Endothelial cell of umbilical vein (primary cell): ENCODE results near the gene LRCH1. TPM values are rescaled to one million over a fixed set of nuclear protein-coding genes. Genes with fewer than 3 reads are reported as not detected.

ENCODE experiments used
- BruUV-seq: library from RNA; stranded (reverse); fragments of 400-500 nt; replicated peaks from 2 replicates; lab custom pipeline; 2021; lab: Mats Ljungman, UMichigan
- CTCF ChIA-PET: fragments of 300-600, 350-600 bp; sonication (Branson Sonifier 250); formaldehyde crosslinking; loops from one replicate; lab custom pipeline; 2021; ENCODE audit warnings: antibody characterized with exemption, inconsistent platforms; lab: Charles Lee
- POLR2A ChIA-PET: fragments of 300-600, 350-600 bp; sonication (Branson Sonifier 250); formaldehyde crosslinking; loops from one replicate; lab custom pipeline; 2021; ENCODE audit warnings: antibody characterized with exemption, inconsistent platforms; lab: Charles Lee
- DNase-seq: peaks from one replicate; pipeline ENCODE4 v3.0.0-alpha.2; 2011; ENCODE audit warnings: low read depth, low spot score
- FAIRE-seq: peaks from 2 replicates; lab custom pipeline; 2011; peaks lifted over from hg19 to GRCh38; lab: Jason Lieb, UNC
- H2AFZ ChIP-seq: 2 replicates; pipeline ENCODE4 v1.6.0; 2012; ENCODE audit warnings: low read depth, low read length, control low read depth, inconsistent platforms
- H3K27ac ChIP-seq: 2 replicates; pipeline ENCODE4 v1.5.1; 2011; ENCODE audit warnings: low read depth, mild to moderate bottlenecking, control low read depth, low read length, moderate library complexity; ENCODE audit not compliant: insufficient read depth
- H3K27me3 ChIP-seq, 2 experiments: 2 replicates each; pipeline versions ENCODE4 v1.6.0 to v1.6.1; 2011; ENCODE audit warnings: low read length in 2 of 2, mixed read lengths in 1 of 2; ENCODE audit not compliant: control insufficient read depth in 2 of 2, insufficient read depth in 2 of 2
- H3K36me3 ChIP-seq, 2 experiments: 2 replicates in 1 of 2; 3 replicates in 1 of 2; pipeline ENCODE4 v1.5.1; 2011; ENCODE audit warnings: low read length in 2 of 2, mild to moderate bottlenecking in 1 of 2, moderate library complexity in 1 of 2; ENCODE audit not compliant: control insufficient read depth in 2 of 2, insufficient read depth in 2 of 2; ENCODE audit errors: extremely low read depth in 1 of 2
- H3K4me1 ChIP-seq: 3 replicates; pipeline ENCODE4 v1.5.1; 2011; ENCODE audit warnings: mild to moderate bottlenecking, low read length; ENCODE audit not compliant: control insufficient read depth, insufficient read depth; ENCODE audit errors: extremely low read depth
- H3K4me2 ChIP-seq: 2 replicates; pipeline ENCODE4 v1.6.1; 2011; ENCODE audit warnings: low read length, control low read depth, mixed read lengths; ENCODE audit not compliant: insufficient read depth
- H3K4me3 ChIP-seq, 3 experiments: fragments of 200-600 bp in 1 of 3; sonication (generic), shearing (Covaris generic) in 1 of 3; replicated peaks in 1 of 3; 2 replicates each; pipeline ENCODE4 v1.5.1; 2011 to 2016; ENCODE audit warnings: control low read depth in 3 of 3, low read length in 3 of 3, mild to moderate bottlenecking in 2 of 3, inconsistent platforms in 1 of 3, low read depth in 1 of 3, moderate library complexity in 1 of 3; ENCODE audit not compliant: insufficient read depth in 1 of 3
- H3K79me2 ChIP-seq: 2 replicates; pipeline ENCODE4 v1.6.0; 2012; ENCODE audit warnings: low read length, inconsistent platforms; ENCODE audit not compliant: control insufficient read depth, insufficient read depth
- H3K9ac ChIP-seq: replicated peaks from 2 replicates; pipeline ENCODE3; 2011; ENCODE audit warnings: low read length, control low read depth; ENCODE audit not compliant: insufficient read depth; ENCODE audit errors: extremely low read depth
- H3K9me1 ChIP-seq: replicated peaks from 3 replicates; pipeline ENCODE4 v1.6.0; 2011; ENCODE audit warnings: mild to moderate bottlenecking, low read length; ENCODE audit not compliant: control insufficient read depth, insufficient read depth; ENCODE audit errors: extremely low read depth
- H3K9me3 ChIP-seq: replicated peaks from 2 replicates; pipeline ENCODE4 v1.5.1; 2012; ENCODE audit warnings: low read length, inconsistent platforms; ENCODE audit not compliant: control insufficient read depth, insufficient read depth
- H4K20me1 ChIP-seq: replicated peaks from 2 replicates; pipeline ENCODE3; 2011; ENCODE audit warnings: mild to moderate bottlenecking, low read length; ENCODE audit not compliant: control insufficient read depth, insufficient read depth; ENCODE audit errors: extremely low read depth
- CTCF ChIP-seq, 2 donors: IDR thresholded peaks; 1 replicate in 1 of 2; 2 replicates in 1 of 2; pipeline ENCODE4 v1.5.1; 2011; ENCODE audit warnings: low read length in 2 of 2, mild to moderate bottlenecking in 2 of 2, moderate library complexity in 2 of 2, control low read depth in 1 of 2, inconsistent platforms in 1 of 2, low read depth in 1 of 2; ENCODE audit not compliant: insufficient read depth in 1 of 2; ENCODE audit errors: extremely low read depth in 1 of 2
- EZH2 ChIP-seq: IDR thresholded peaks from 2 replicates; pipeline ENCODE4 v1.6.1; 2012; ENCODE audit warnings: borderline replicate concordance, low read depth, mild to moderate bottlenecking, moderate library complexity, low read length, inconsistent platforms; ENCODE audit not compliant: severe bottlenecking
- FOS ChIP-seq: IDR thresholded peaks from 2 replicates; pipeline ENCODE4 v1.6.1; 2011; ENCODE audit warnings: mild to moderate bottlenecking, low read length, moderate library complexity, borderline replicate concordance; ENCODE audit not compliant: insufficient read depth
- GATA2 ChIP-seq: IDR thresholded peaks from 2 replicates; pipeline ENCODE4 v1.7.0; 2011; ENCODE audit warnings: low read depth, mild to moderate bottlenecking, moderate library complexity, mixed read lengths, low read length; ENCODE audit not compliant: insufficient read length, insufficient read depth
- JUN ChIP-seq: IDR thresholded peaks from 2 replicates; pipeline ENCODE4 v1.6.1; 2011; ENCODE audit warnings: borderline replicate concordance, low read depth; ENCODE audit not compliant: insufficient read length, insufficient read depth
- MAX ChIP-seq: IDR thresholded peaks from 2 replicates; pipeline ENCODE4 v1.6.1; 2011; ENCODE audit not compliant: insufficient read depth, insufficient read length
- MYC ChIP-seq: IDR thresholded peaks from one replicate; pipeline ENCODE4 v1.6.1; 2011; ENCODE audit warnings: mild to moderate bottlenecking, low read depth, low read length
- POLR2A ChIP-seq: IDR thresholded peaks from 2 replicates; pipeline ENCODE4 v1.6.1; 2012; ENCODE audit warnings: low read depth, mild to moderate bottlenecking, control low read depth, low read length
- POLR2AphosphoS5 ChIP-seq: IDR thresholded peaks from 2 replicates; pipeline ENCODE4 v1.6.1; 2012; ENCODE audit warnings: low read depth, mild to moderate bottlenecking, control low read depth, low read length, moderate library complexity; ENCODE audit not compliant: insufficient read depth
- dilution Hi-C: fragments of 300-500 bp; cut with MboI; formaldehyde crosslinking; loops from one replicate; pipeline ENCODE4 v1.15.0; 2019; ENCODE audit warnings: low sequenced_read_pairs; ENCODE audit not compliant: extremely low pct_ligation_motif_present
- intact Hi-C: fragments of 100-400 bp; cut with micrococcal nuclease; formaldehyde crosslinking; loops from one replicate; pipeline ENCODE4 v1.10.0; 2022
- polyA plus RNA-seq, 4 experiments: library from polyadenylated mRNA; depleted of rRNA in 3 of 4; stranded (reverse) in 3 of 4; unstranded in 1 of 4; fragments of >200 nt; gene quantifications; 2 replicates each; pipeline versions ENCODE4 v1.2.1 to v1.2.3, GENCODE V29; 2011 to 2012; ENCODE audit warnings: missing spikeins in 1 of 4
- total RNA-seq: library from RNA; stranded (reverse); gene quantifications from 2 replicates; pipeline ENCODE4 v1.2.3, GENCODE V29; 2021

The LRCH1 gene
- total and polyA plus RNA-seq, 2 donors (not counting 3 experiments of a cell fraction or from before 2014, with no cell fraction given): 5.4 to 16.5 TPM

- H3K4me2 ChIP-seq: no peak overlapping the region
Observed at GRCh38 chr13:46648166-46648607, 95.2 kb downstream of the LRCH1 start.

More at GRCh38 chr13:46648166-46648607, 95.2 kb downstream of the LRCH1 start:
- DNase-seq: no peak
- peaks cover 18% of the 10 kb centered on the region for H3K79me2 ChIP-seq
- H2AFZ ChIP-seq: no peak overlapping the region
- no peaks in the 10 kb centered on the region for H3K9me1 ChIP-seq
- no peaks in the 10 kb centered on the region for H3K36me3 ChIP-seq
- H3K4me1 ChIP-seq: peaks cover 3% of the 10 kb centered on the region
- no peak overlapping the region for H3K9ac ChIP-seq
- POLR2A ChIA-PET: no interaction called here
- no peaks in the 10 kb centered on the region for H3K9me3 ChIP-seq
- no peak overlapping the region for H3K4me3 ChIP-seq
- H3K27ac ChIP-seq: no peak overlapping the region
- no peaks in the 10 kb centered on the region for H4K20me1 ChIP-seq
- no peak for FAIRE-seq
- dilution Hi-C loops (no loop called here), intact Hi-C loops (no loop called here)
- TF ChIP-seq FOS (no peak), POLR2A (no peak), GATA2 (no peak), MYC (no peak), POLR2AphosphoS5 (no peak), CTCF (IDR thresholded peaks at IDR 0.05; ENCODE audit: extremely low read depth in 1 of 2, insufficient read depth in 1 of 2, low read depth in 1 of 2, low read length in 2 of 2) (no peak), JUN (no peak), EZH2 (no peak), MAX (no peak)
- H3K27me3 ChIP-seq: no peaks in the 10 kb centered on the region
- BruUV-seq: no TSS peak
- CTCF ChIA-PET: interaction anchor here (0.6 to 0.8 kb wide), 2 partner anchors 15 to 1303 kb away, joined by 3 read pairs; no protein-coding TSS in a partner anchor
